H1 (cell line): ENCODE measurements around the gene RELB. TPM values are rescaled to one million over a fixed set of nuclear protein-coding genes. Genes with fewer than 3 reads are reported as not detected.

Experiments used
- CTCF ChIA-PET: fragments of 300-600 bp; sonication (Branson Sonifier 250); formaldehyde crosslinking; loops from one replicate; lab custom pipeline; 2021; ENCODE audit not compliant: partially characterized antibody; lab: Charles Lee
- POLR2A ChIA-PET: fragments of 300-600 bp; sonication (Branson Sonifier 250); formaldehyde crosslinking; loops from one replicate; lab custom pipeline; 2021; ENCODE audit warnings: inconsistent platforms; ENCODE audit not compliant: partially characterized antibody; lab: Charles Lee
- DNase-seq, 2 experiments: peaks; one replicate each; pipeline versions ENCODE4 v3.0.0 to v3.0.0-alpha.2; 2010 to 2022; ENCODE audit warnings: low spot score in 2 of 2, low read depth in 1 of 2, mixed read lengths in 1 of 2
- FAIRE-seq: peaks from 2 replicates; lab custom pipeline; 2011; peaks lifted over from hg19 to GRCh38; lab: Jason Lieb, UNC
- H2AFZ ChIP-seq: 2 replicates; pipeline ENCODE4 v1.8.1; 2012; ENCODE audit warnings: low read length, inconsistent platforms
- H2AK5ac ChIP-seq: 2 replicates; pipeline ENCODE4 v1.6.1; 2013; ENCODE audit warnings: low read depth, low read length
- H2BK120ac ChIP-seq: replicated peaks from 2 replicates; pipeline ENCODE3; 2013; ENCODE audit warnings: low read depth, low read length, inconsistent platforms
- H2BK12ac ChIP-seq: 2 replicates; pipeline ENCODE4 v1.6.1; 2013; ENCODE audit warnings: low read depth, low read length
- H2BK15ac ChIP-seq: 2 replicates; pipeline ENCODE4 v1.6.1; 2013; ENCODE audit warnings: low read length
- H2BK20ac ChIP-seq: 2 replicates; pipeline ENCODE4 v1.6.1; 2013; ENCODE audit warnings: low read length
- H2BK5ac ChIP-seq: 2 replicates; pipeline ENCODE4 v1.6.1; 2013; ENCODE audit warnings: low read depth, low read length
- H3K14ac ChIP-seq: 2 replicates; pipeline ENCODE4 v1.6.1; 2013; ENCODE audit warnings: inconsistent platforms; ENCODE audit not compliant: insufficient read length
- H3K18ac ChIP-seq: 2 replicates; pipeline ENCODE4 v1.6.1; 2013; ENCODE audit warnings: low read length; ENCODE audit errors: extremely low read depth
- H3K23ac ChIP-seq: 2 replicates; pipeline ENCODE4 v1.6.1; 2013; ENCODE audit warnings: inconsistent platforms; ENCODE audit not compliant: insufficient read length
- H3K23me2 ChIP-seq: 2 replicates; pipeline ENCODE4 v1.6.1; 2013; ENCODE audit warnings: low read depth, low read length
- H3K27ac ChIP-seq: 2 replicates; pipeline ENCODE4 v1.6.1; 2011; ENCODE audit warnings: low read depth, low read length, inconsistent platforms
- H3K27me3 ChIP-seq, 4 experiments: replicated peaks in 1 of 4; 1 replicate in 1 of 4; 2 replicates in 3 of 4; pipeline versions ENCODE4 v1.6.1 to v1.8.1; 2011 to 2013; ENCODE audit warnings: low read length in 3 of 4, mild to moderate bottlenecking in 3 of 4, inconsistent platforms in 2 of 4, mixed read lengths in 2 of 4, moderate library complexity in 1 of 4; ENCODE audit not compliant: control insufficient read depth in 3 of 4, insufficient read depth in 3 of 4; ENCODE audit errors: extremely low read depth in 1 of 4
- H3K36me3 ChIP-seq, 4 experiments: 2 replicates each; pipeline versions ENCODE4 v1.6.1 to v1.8.1; 2011 to 2013; ENCODE audit warnings: mild to moderate bottlenecking in 4 of 4, low read length in 3 of 4, moderate library complexity in 2 of 4, control low read depth in 1 of 4, inconsistent platforms in 1 of 4; ENCODE audit not compliant: insufficient read depth in 4 of 4, control insufficient read depth in 2 of 4
- H3K4ac ChIP-seq: replicated peaks from 2 replicates; pipeline ENCODE3; 2013; ENCODE audit warnings: low read length, low read depth, mixed read lengths, inconsistent platforms; ENCODE audit not compliant: insufficient read length
- H3K4me1 ChIP-seq, 4 experiments: replicated peaks in 1 of 4; 1 replicate in 1 of 4; 2 replicates in 3 of 4; pipeline versions ENCODE4 v1.6.1 to v1.8.1; 2011 to 2013; ENCODE audit warnings: low read length in 3 of 4, inconsistent platforms in 2 of 4, mixed read lengths in 1 of 4; ENCODE audit not compliant: insufficient read depth in 4 of 4, control insufficient read depth in 3 of 4
- H3K4me2 ChIP-seq, 2 experiments: 2 replicates each; pipeline versions ENCODE4 v1.6.1 to v1.8.1; 2011 to 2013; ENCODE audit warnings: low read depth in 2 of 2, low read length in 2 of 2, control low read depth in 1 of 2, inconsistent platforms in 1 of 2, mild to moderate bottlenecking in 1 of 2; ENCODE audit not compliant: insufficient read depth in 1 of 2
- H3K4me3 ChIP-seq, 4 experiments: fragments of 200-600, 300-600 bp in 1 of 4; sonication (generic), shearing (Covaris generic), sonication (Bioruptor Twin) in 1 of 4; 2 replicates each; pipeline versions ENCODE4 v1.5.1 to v1.8.1; 2011 to 2016; ENCODE audit warnings: low read length in 4 of 4, low read depth in 3 of 4, control low read depth in 2 of 4, inconsistent platforms in 2 of 4, mild to moderate bottlenecking in 2 of 4, mixed read lengths in 1 of 4, moderate library complexity in 1 of 4; ENCODE audit not compliant: insufficient read depth in 2 of 4; ENCODE audit errors: extremely low read depth in 1 of 4
- H3K56ac ChIP-seq: replicated peaks from 2 replicates; pipeline ENCODE3; 2013; ENCODE audit warnings: low read depth, mild to moderate bottlenecking, mixed read lengths, low read length, inconsistent platforms; ENCODE audit not compliant: insufficient read length
- H3K79me1 ChIP-seq: 2 replicates; pipeline ENCODE4 v1.6.1; 2013; ENCODE audit warnings: low read depth, low read length, control low read depth
- H3K79me2 ChIP-seq, 2 experiments: 2 replicates each; pipeline versions ENCODE4 v1.6.1 to v1.8.1; 2012 to 2013; ENCODE audit warnings: low read length in 2 of 2, mild to moderate bottlenecking in 2 of 2, inconsistent platforms in 1 of 2; ENCODE audit not compliant: insufficient read depth in 2 of 2, control insufficient read depth in 1 of 2
- H3K9ac ChIP-seq, 4 experiments: replicated peaks in 1 of 4; 1 replicate in 1 of 4; 2 replicates in 3 of 4; pipeline versions ENCODE4 v1.6.1 to v1.8.1; 2011 to 2013; ENCODE audit warnings: low read depth in 3 of 4, low read length in 3 of 4, control low read depth in 2 of 4, mild to moderate bottlenecking in 2 of 4, moderate library complexity in 2 of 4, inconsistent platforms in 1 of 4; ENCODE audit errors: extremely low read depth in 1 of 4
- H3K9me3 ChIP-seq, 2 experiments: 2 replicates each; pipeline versions ENCODE4 v1.6.1 to v1.8.1; 2012 to 2013; ENCODE audit warnings: mild to moderate bottlenecking in 2 of 2, moderate library complexity in 2 of 2, control low read depth in 1 of 2, inconsistent platforms in 1 of 2, low read depth in 1 of 2, low read length in 1 of 2, mixed read lengths in 1 of 2; ENCODE audit not compliant: insufficient read depth in 2 of 2
- H4K20me1 ChIP-seq, 2 experiments: replicated peaks in 1 of 2; 2 replicates each; pipeline versions ENCODE3 to v1.8.1; 2011 to 2013; ENCODE audit warnings: inconsistent platforms in 2 of 2, low read length in 2 of 2, mild to moderate bottlenecking in 1 of 2; ENCODE audit not compliant: insufficient read depth in 2 of 2, control insufficient read depth in 1 of 2
- H4K5ac ChIP-seq: 2 replicates; pipeline ENCODE4 v1.6.1; 2013; ENCODE audit warnings: low read length, low read depth, mixed read lengths, inconsistent platforms; ENCODE audit not compliant: insufficient read length
- H4K8ac ChIP-seq: 2 replicates; pipeline ENCODE4 v1.8.0; 2013; ENCODE audit warnings: mild to moderate bottlenecking, moderate library complexity, low read length, inconsistent platforms; ENCODE audit not compliant: insufficient read depth; ENCODE audit errors: extremely low read depth
- H4K91ac ChIP-seq: replicated peaks from 2 replicates; pipeline ENCODE3; 2013; ENCODE audit warnings: low read length, mixed read lengths, inconsistent platforms; ENCODE audit not compliant: insufficient read length
- CEBPB ChIP-seq: IDR thresholded peaks from 2 replicates; pipeline ENCODE4 v1.6.1; 2012; ENCODE audit warnings: low read depth, low read length
- CHD2 ChIP-seq: IDR thresholded peaks from 2 replicates; pipeline ENCODE4 v1.6.1; 2012; ENCODE audit warnings: low read length, improper control_type of control experiment
- TEAD4 ChIP-seq: IDR thresholded peaks from 2 replicates; pipeline ENCODE4 v1.6.1; 2012; ENCODE audit warnings: low read depth, low read length, inconsistent platforms, mixed read lengths
- WGBS, 2 experiments: shearing (Covaris generic) in 1 of 2; methylation state at CpG; one replicate each; pipeline versions ENCODE4 v1.1.6 to v1.1.7; 2013 to 2015; ENCODE audit warnings: low lambda C conversion rate in 2 of 2, mixed read lengths in 2 of 2, inconsistent platforms in 1 of 2, low coverage in 1 of 2, missing lambda C conversion rate in 1 of 2; ENCODE audit not compliant: insufficient replicate concordance in 2 of 2, insufficient coverage in 1 of 2, insufficient read length in 1 of 2; ENCODE audit errors: extremely low coverage in 1 of 2, missing lambda C conversion rate in 1 of 2; 5-methylcytosine and 5-hydroxymethylcytosine counted together
- polyA plus RNA-seq, 7 experiments: library from polyadenylated mRNA; depleted of rRNA in 3 of 7; stranded (reverse) in 5 of 7; unstranded in 2 of 7; fragments of >200 nt in 5 of 7; fragments of 200-250 nt in 2 of 7; gene quantifications; 1 replicate in 5 of 7; 2 replicates in 1 of 7; 4 replicates in 1 of 7; pipeline versions ENCODE4 v1.2.1 to v1.2.3, GENCODE V29; 2011 to 2013; ENCODE audit warnings: missing spikeins in 2 of 7, mixed read lengths in 2 of 7
- total RNA-seq: library from RNA; stranded (reverse); fragmentation: NEBNext Ultra II Directional; extraction: Animal tissue kit (Norgen Biotek cat#: 25700); gene quantifications from 2 replicates; pipeline ENCODE4 v1.2.1, GENCODE V29; 2021
- TF ChIP-seq, protein P1 (sequence below), 3 experiments: IDR thresholded peaks; 1 replicate in 2 of 3; 2 replicates in 1 of 3; pipeline versions ENCODE4 v1.5.1 to v1.6.1; 2011; ENCODE audit warnings: low read length in 3 of 3, mild to moderate bottlenecking in 3 of 3, inconsistent platforms in 2 of 3, low read depth in 1 of 3, moderate library complexity in 1 of 3; ENCODE audit not compliant: insufficient read depth in 1 of 3; ENCODE audit errors: control extremely low read depth in 1 of 3

RELB gene
- total and polyA plus RNA-seq, 2 of the 8 experiments (the other 6 are each of a cell fraction or from before 2014, with no cell fraction given): 10.0 to 13.1 TPM

DNA sequence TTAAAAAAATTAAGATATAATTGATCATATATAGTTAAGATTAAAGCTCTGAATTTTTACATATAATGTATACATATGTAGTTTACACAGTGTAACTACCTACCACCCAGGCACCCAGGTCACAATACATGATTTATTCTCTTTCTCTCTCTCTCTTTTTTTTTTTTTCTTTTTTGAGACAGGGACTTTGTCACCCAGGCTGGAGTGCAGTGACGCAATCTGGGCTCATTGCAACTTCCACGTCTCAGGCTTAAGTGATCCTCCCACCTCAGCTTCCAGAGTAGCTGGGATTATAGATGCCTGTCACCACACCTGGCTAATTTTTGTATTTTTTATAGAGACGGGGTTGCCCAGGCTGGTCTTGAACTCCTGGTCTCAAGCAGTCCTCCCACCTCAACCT is 18.8 kb downstream of the RELB start:
- Histone ChIP-seq H3K4me1 (0 out of 7 replicates have a peak, but pooled peaks cover 0 to 2% (median 0%) of the 10 kb centered on the region in 4 experiments), H3K4me3 (no peak overlapping the region), H4K5ac (no peak overlapping the region), H3K4ac (no peak overlapping the region), H2AFZ (no peak overlapping the region), H3K27me3 (no peaks in the 10 kb centered on the region), H2AK5ac (no peak overlapping the region), H3K9ac (no peak overlapping the region), H4K8ac (no peak overlapping the region), H2BK5ac (no peak overlapping the region), H2BK20ac (no peak overlapping the region), H3K23me2 (no peaks in the 10 kb centered on the region), H3K14ac (no peak overlapping the region), H3K56ac (no peak overlapping the region), H3K4me2 (no peak overlapping the region), H3K9me3 (no peaks in the 10 kb centered on the region), H2BK12ac (no peak overlapping the region), H3K79me2 (no peaks in the 10 kb centered on the region), H2BK15ac (no peak overlapping the region), H3K18ac (no peak overlapping the region), H4K91ac (no peak overlapping the region), H2BK120ac (no peak overlapping the region), H4K20me1 (no peaks in the 10 kb centered on the region), H3K23ac (no peak overlapping the region), H3K79me1 (no peaks in the 10 kb centered on the region), H3K36me3 (no peaks in the 10 kb centered on the region; a peak in 1 of 8 replicates), H3K27ac (no peak overlapping the region)
- no peak for DNase-seq
- ChIA-PET CTCF (interaction anchor here (0.6 to 1.5 kb wide), 8 partner anchors 9 to 106 kb away, joined by 3 read pairs; no protein-coding TSS in a partner anchor), POLR2A (interaction anchor here (1.0 to 1.2 kb wide), 2 partner anchors 11 to 19 kb away, joined by 3 read pairs; partner anchors contain the start of gene CLASRP)
- no peak for FAIRE-seq
- TF ChIP-seq TEAD4 (no peak), CEBPB (no peak), CHD2 (no peak)
- TF ChIP-seq, protein P1, sequence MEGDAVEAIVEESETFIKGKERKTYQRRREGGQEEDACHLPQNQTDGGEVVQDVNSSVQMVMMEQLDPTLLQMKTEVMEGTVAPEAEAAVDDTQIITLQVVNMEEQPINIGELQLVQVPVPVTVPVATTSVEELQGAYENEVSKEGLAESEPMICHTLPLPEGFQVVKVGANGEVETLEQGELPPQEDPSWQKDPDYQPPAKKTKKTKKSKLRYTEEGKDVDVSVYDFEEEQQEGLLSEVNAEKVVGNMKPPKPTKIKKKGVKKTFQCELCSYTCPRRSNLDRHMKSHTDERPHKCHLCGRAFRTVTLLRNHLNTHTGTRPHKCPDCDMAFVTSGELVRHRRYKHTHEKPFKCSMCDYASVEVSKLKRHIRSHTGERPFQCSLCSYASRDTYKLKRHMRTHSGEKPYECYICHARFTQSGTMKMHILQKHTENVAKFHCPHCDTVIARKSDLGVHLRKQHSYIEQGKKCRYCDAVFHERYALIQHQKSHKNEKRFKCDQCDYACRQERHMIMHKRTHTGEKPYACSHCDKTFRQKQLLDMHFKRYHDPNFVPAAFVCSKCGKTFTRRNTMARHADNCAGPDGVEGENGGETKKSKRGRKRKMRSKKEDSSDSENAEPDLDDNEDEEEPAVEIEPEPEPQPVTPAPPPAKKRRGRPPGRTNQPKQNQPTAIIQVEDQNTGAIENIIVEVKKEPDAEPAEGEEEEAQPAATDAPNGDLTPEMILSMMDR (IDR thresholded peaks at IDR 0.05; ENCODE audit: control extremely low read depth in 1 of 3, insufficient read depth in 1 of 3, low read depth in 1 of 3, low read length in 3 of 3): no peak
- 93% methylated on average over 2 of the region's 3 CpGs; no CpG with 5 or more reads in 1 of the 2 experiments for WGBS, 2 experiments
